HepG2 (cell line): Measurements from ENCODE around the gene HABP4. TPM values are rescaled to one million over a fixed set of nuclear protein-coding genes. Genes with fewer than 3 reads are reported as not detected.

Experiments used
- ATAC-seq: fragments of 200-7000 bp; cut with Tn5 transposase; 3 replicates; pipeline ENCODE4 v1.9.1; 2020; ENCODE audit warnings: mild to moderate bottlenecking, moderate library complexity
- BruUV-seq: library from RNA; stranded (reverse); fragments of 400-500 nt; replicated peaks from 2 replicates; lab custom pipeline; 2021; lab: Mats Ljungman, UMichigan
- CTCF ChIA-PET: fragments of 300-600 bp; formaldehyde crosslinking; extraction: SDS; loops from one replicate; lab custom pipeline; 2021; ENCODE audit warnings: low total read pairs, inconsistent platforms, low intra/inter-chr PET ratio; lab: Yijun Ruan, JAX
- POLR2A ChIA-PET: fragments of 350-600 bp; sonication (Branson Sonifier 250); formaldehyde crosslinking; loops from one replicate; lab custom pipeline; 2020; ENCODE audit warnings: antibody characterized with exemption, inconsistent platforms; lab: Yijun Ruan, JAX
- DNase-seq: peaks from one replicate; pipeline ENCODE4 v3.0.0-alpha.2; 2015; ENCODE audit warnings: low spot score
- FAIRE-seq: peaks from 3 replicates; lab custom pipeline; 2011; peaks lifted over from hg19 to GRCh38; lab: Jason Lieb, UNC
- H2AFZ ChIP-seq: one replicate; pipeline ENCODE4 v1.6.1; 2011; ENCODE audit warnings: low read length, inconsistent platforms
- H3K27ac ChIP-seq: fragments of 300-600 bp; 3 replicates; pipeline ENCODE4 v1.8.0; 2011; ENCODE audit warnings: mixed run types, mild to moderate bottlenecking, mixed read lengths, low read length, inconsistent platforms; ENCODE audit not compliant: insufficient read depth; ENCODE audit errors: extremely low read length
- H3K27me3 ChIP-seq, 2 experiments: fragments of 200-600 bp in 1 of 2; 2 replicates in 1 of 2; 3 replicates in 1 of 2; pipeline versions ENCODE4 v1.6.0 to v1.8.0; 2011; ENCODE audit warnings: low read length in 2 of 2, mild to moderate bottlenecking in 2 of 2, moderate library complexity in 2 of 2, inconsistent platforms in 1 of 2; ENCODE audit not compliant: insufficient read depth in 2 of 2, control insufficient read depth in 1 of 2
- H3K36me3 ChIP-seq, 2 experiments: fragments of 200-600 bp in 1 of 2; replicated peaks in 1 of 2; 2 replicates in 1 of 2; 3 replicates in 1 of 2; pipeline versions ENCODE4 v1.5.1 to v1.8.0; 2011; ENCODE audit warnings: low read length in 2 of 2, inconsistent platforms in 1 of 2; ENCODE audit not compliant: insufficient read depth in 2 of 2, control insufficient read depth in 1 of 2
- H3K4me1 ChIP-seq: 2 replicates; pipeline ENCODE4 v1.5.1; 2012; ENCODE audit warnings: low read length, inconsistent platforms; ENCODE audit not compliant: insufficient read depth
- H3K4me2 ChIP-seq: 2 replicates; pipeline ENCODE4 v1.6.0; 2011; ENCODE audit warnings: low read depth, low read length, inconsistent platforms
- H3K4me3 ChIP-seq, 3 experiments: fragments of 200-600 bp in 1 of 3; sonication (generic), shearing (Covaris generic) in 1 of 3; replicated peaks in 1 of 3; 2 replicates each; pipeline ENCODE4 v1.5.1; 2011 to 2016; ENCODE audit warnings: low read length in 3 of 3, inconsistent platforms in 2 of 3, low read depth in 2 of 3, mild to moderate bottlenecking in 2 of 3, control low read depth in 1 of 3, mixed read lengths in 1 of 3; ENCODE audit not compliant: insufficient read depth in 1 of 3
- H3K79me2 ChIP-seq: one replicate; pipeline ENCODE4 v1.6.1; 2011; ENCODE audit warnings: low read length, inconsistent platforms; ENCODE audit not compliant: insufficient read depth
- H3K9ac ChIP-seq: 2 replicates; pipeline ENCODE4 v1.6.0; 2011; ENCODE audit warnings: mild to moderate bottlenecking, low read depth, low read length, inconsistent platforms; ENCODE audit not compliant: insufficient read depth
- H3K9me3 ChIP-seq: 2 replicates; pipeline ENCODE4 v1.5.1; 2012; ENCODE audit warnings: mild to moderate bottlenecking, low read length
- H4K20me1 ChIP-seq: 2 replicates; pipeline ENCODE4 v1.6.0; 2011; ENCODE audit warnings: inconsistent platforms, mild to moderate bottlenecking, low read length, moderate library complexity; ENCODE audit not compliant: insufficient read depth
- PLSCR1 ChIP-seq: sonication (generic); formaldehyde crosslinking; IDR thresholded peaks from 2 replicates; pipeline ENCODE4 v1.5.0; 2020; ENCODE audit warnings: missing genetic modification reagents, mild to moderate bottlenecking, borderline replicate concordance
- SRSF9 ChIP-seq: fragments of 200-400 bp; formaldehyde crosslinking; IDR thresholded peaks from 2 replicates; pipeline ENCODE4 v1.6.1; 2018; ENCODE audit warnings: borderline replicate concordance, mild to moderate bottlenecking, low read depth, low read length; ENCODE audit not compliant: insufficient read depth, poor library complexity, severe bottlenecking
- ZNF512B ChIP-seq: sonication (generic); formaldehyde crosslinking; IDR thresholded peaks from 2 replicates; pipeline ENCODE4 v1.5.1; 2020; ENCODE audit warnings: missing genetic modification reagents, mild to moderate bottlenecking, borderline replicate concordance
- ZNF800 ChIP-seq: sonication (generic); formaldehyde crosslinking; IDR thresholded peaks from 2 replicates; pipeline ENCODE4 v1.4.0; 2020; ENCODE audit warnings: missing genetic modification reagents
- ZNF839 ChIP-seq: sonication (generic); formaldehyde crosslinking; IDR thresholded peaks from 2 replicates; pipeline ENCODE4 v1.4.0; 2020; ENCODE audit warnings: missing genetic modification reagents, mild to moderate bottlenecking, borderline replicate concordance
- WGBS: methylation state at CpG from one replicate; pipeline ENCODE4 v1.1.6; 2017; ENCODE audit warnings: low lambda C conversion rate; 5-methylcytosine and 5-hydroxymethylcytosine counted together
- in situ Hi-C: cut with HindIII; loops from 2 replicates; pipeline ENCODE4 v1.10.0; 2017; ENCODE audit warnings: low pct_unique_long_range_greater_than_20kb; ENCODE audit not compliant: extremely low pct_ligation_motif_present
- intact Hi-C: fragments of 100-400 bp; cut with micrococcal nuclease; formaldehyde crosslinking; loops from one replicate; pipeline ENCODE4 v1.10.0; 2022; ENCODE audit not compliant: unreplicated experiment
- polyA plus RNA-seq, 8 experiments: library from polyadenylated mRNA; depleted of rRNA in 3 of 8; stranded (reverse) in 7 of 8; unstranded in 1 of 8; fragments of >200 nt; fragmentation: Illumina TruSeq in 4 of 8; extraction: Trizol in 4 of 8; gene quantifications; 2 replicates each; pipeline versions ENCODE4 v1.2.1 to v1.2.3, GENCODE V29; 2011 to 2016; ENCODE audit warnings: low read depth in 4 of 8, missing spikeins in 1 of 8, mixed read lengths in 1 of 8; ENCODE audit not compliant: insufficient read depth in 1 of 8
- total RNA-seq, 5 experiments: library from RNA; depleted of rRNA; stranded (reverse); fragments of >200 nt; fragmentation: Illumina TruSeq; extraction: Trizol; gene quantifications; 2 replicates each; pipeline ENCODE4 v1.2.3, GENCODE V29; 2016; ENCODE audit warnings: low read depth in 1 of 5
- TF ChIP-seq, protein P1 (sequence below): sonication (generic); formaldehyde crosslinking; IDR thresholded peaks from 2 replicates; pipeline ENCODE4 v1.4.0; 2020; ENCODE audit warnings: missing genetic modification reagents

The HABP4 gene
- total and polyA plus RNA-seq, 2 of the 13 experiments (the other 11 are each of a cell fraction or from before 2014, with no cell fraction given) = 14.3 to 26.6 TPM

- Histone ChIP-seq H3K36me3 (peaks cover 7 to 12% of the 10 kb centered on the region in 2 experiments), H3K27me3 (no peaks in the 10 kb centered on the region), H3K9me3 (no peaks in the 10 kb centered on the region), H3K9ac (no peak overlapping the region), H3K4me1 (peaks cover 42% of the 10 kb centered on the region), H3K27ac (no peak overlapping the region), H3K4me3 (no peak overlapping the region), H4K20me1 (no peaks in the 10 kb centered on the region), H3K4me2 (no peak overlapping the region), H3K79me2 (no peaks in the 10 kb centered on the region), H2AFZ (no peak overlapping the region)
- TF ChIP-seq, protein P1, sequence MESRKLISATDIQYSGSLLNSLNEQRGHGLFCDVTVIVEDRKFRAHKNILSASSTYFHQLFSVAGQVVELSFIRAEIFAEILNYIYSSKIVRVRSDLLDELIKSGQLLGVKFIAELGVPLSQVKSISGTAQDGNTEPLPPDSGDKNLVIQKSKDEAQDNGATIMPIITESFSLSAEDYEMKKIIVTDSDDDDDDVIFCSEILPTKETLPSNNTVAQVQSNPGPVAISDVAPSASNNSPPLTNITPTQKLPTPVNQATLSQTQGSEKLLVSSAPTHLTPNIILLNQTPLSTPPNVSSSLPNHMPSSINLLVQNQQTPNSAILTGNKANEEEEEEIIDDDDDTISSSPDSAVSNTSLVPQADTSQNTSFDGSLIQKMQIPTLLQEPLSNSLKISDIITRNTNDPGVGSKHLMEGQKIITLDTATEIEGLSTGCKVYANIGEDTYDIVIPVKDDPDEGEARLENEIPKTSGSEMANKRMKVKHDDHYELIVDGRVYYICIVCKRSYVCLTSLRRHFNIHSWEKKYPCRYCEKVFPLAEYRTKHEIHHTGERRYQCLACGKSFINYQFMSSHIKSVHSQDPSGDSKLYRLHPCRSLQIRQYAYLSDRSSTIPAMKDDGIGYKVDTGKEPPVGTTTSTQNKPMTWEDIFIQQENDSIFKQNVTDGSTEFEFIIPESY (CRISPR knock-in tag) = peak; percentile 25; the same call in 1 of the 2 replicates
- TF ChIP-seq ZNF800 (CRISPR knock-in tag) (no peak), SRSF9 (no peak), ZNF512B (CRISPR knock-in tag) (no peak), PLSCR1 (no peak), ZNF839 (CRISPR knock-in tag) (no peak)
- in situ Hi-C loops (no loop called here), intact Hi-C loops (no loop called here)
- no peak for ATAC-seq
- no TSS peak for BruUV-seq
- no peak for DNase-seq
- no peak for FAIRE-seq
- POLR2A ChIA-PET = interaction anchor here (1.0 kb wide), 1 partner anchor 10 kb away, joined by 4 read pairs; no protein-coding TSS in a partner anchor
- CTCF ChIA-PET = no interaction called here
- WGBS = 96% methylated on average over 9 of the region's 11 CpGs
Observed at GRCh38 chr9:96495341-96495740, 45.4 kb downstream of the HABP4 start.
